GM13976 (cell line): ENCODE data around the gene DENND5B.
"Not testable (repeated sequence)": the region's sequence is repeated elsewhere in the genome, so short reads cannot be mapped to it uniquely, and the experiment has no call there.

Experiments used
- DNase-seq: peaks from one replicate; pipeline ENCODE4 v3.0.0; 2012; ENCODE audit warnings: low spot score
- CTCF ChIP-seq: IDR thresholded peaks from 2 replicates; pipeline ENCODE4 v1.5.1; 2012; ENCODE audit warnings: borderline replicate concordance, mild to moderate bottlenecking; ENCODE audit not compliant: insufficient read depth; ENCODE audit errors: extremely low read depth, missing control alignments, control extremely low read depth
- in situ Hi-C: fragments of 300-500 bp; cut with MboI; formaldehyde crosslinking; loops from one replicate; pipeline ENCODE4 v1.12.0; 2022; ENCODE audit warnings: low sequenced_read_pairs, mixed read lengths, inconsistent platforms; ENCODE audit not compliant: unreplicated experiment

The DENND5B gene

GRCh38 chr12:31388713-31389112 is 202.2 kb downstream of the DENND5B start:
- no peak for DNase-seq
- no peak for TF ChIP-seq CTCF
- in situ Hi-C loops, result loop anchor here (25.0 kb wide), 1 partner anchor 899 kb away; no protein-coding TSS in a partner anchor

GRCh38 chr12:31387466-31387865 is 203.5 kb downstream of the DENND5B start:
- in situ Hi-C loops, result loop anchor here (25.0 kb wide), 1 partner anchor 900 kb away; no protein-coding TSS in a partner anchor
- no peak for TF ChIP-seq CTCF
- DNase-seq, result no peak

DNA sequence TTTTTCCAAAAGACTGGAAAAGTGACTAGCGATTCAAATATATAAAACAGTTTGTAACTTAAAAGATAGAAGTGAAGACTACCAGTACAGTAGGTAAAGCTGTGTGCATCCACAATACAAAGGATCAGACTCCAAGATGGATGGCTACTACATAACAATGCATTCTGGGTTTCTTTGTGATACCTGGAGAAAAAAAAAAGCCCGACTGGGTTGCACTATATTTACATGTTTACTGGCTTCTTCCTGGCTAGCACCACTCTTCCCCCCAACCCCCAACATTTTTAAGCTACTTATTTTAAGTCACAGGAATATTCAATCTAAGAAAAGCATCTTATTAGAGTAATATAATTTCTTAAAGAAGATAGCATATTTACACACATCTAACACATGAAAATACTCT is 203.9 kb downstream of the DENND5B start:
- TF ChIP-seq CTCF, result no peak
- DNase-seq, result no peak
- in situ Hi-C loops, result loop anchor here (25.0 kb wide), 1 partner anchor 900 kb away; no protein-coding TSS in a partner anchor

DNA sequence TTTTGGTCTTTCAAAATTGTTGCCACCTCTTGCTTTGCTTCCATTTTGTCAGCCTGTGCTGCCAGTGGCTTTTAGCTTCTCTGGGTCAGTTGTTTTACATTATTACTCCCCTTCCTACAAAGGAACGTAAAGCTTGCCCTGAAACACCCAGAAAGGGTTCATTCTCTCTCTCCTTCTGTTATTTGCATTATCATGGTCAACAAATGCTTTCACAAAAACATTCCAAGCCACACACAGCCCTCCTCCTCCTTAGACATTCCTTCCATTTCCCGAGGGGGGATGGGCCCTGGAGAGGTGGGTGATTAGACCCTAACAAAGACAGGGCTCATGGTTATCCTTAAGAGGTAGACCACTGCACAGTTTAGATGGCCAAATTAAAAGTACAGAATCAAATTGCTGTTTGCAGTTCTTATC is 204.6 kb downstream of the DENND5B start:
- TF ChIP-seq CTCF, result no peak
- in situ Hi-C loops, result loop anchor here (25.0 kb wide), 1 partner anchor 901 kb away; no protein-coding TSS in a partner anchor
- no peak for DNase-seq

DNA sequence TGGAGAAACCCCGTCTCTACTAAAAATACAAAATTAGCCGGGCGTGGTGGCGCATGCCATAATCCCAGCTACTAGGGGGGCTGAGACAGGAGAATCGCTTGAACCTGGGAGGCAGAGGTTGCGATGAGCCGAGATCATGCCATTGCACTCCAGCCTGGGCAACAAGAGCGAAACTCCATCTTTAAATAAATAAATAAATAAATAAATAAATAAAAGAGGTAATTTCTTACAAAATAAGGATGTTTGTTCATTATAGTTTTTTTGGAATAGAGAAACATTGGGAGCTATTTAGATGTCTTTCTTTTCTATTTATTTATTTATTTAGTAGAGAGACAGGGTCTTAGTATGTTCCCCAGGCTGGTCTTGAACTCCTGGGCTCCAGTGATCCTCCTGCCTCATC is 213.7 kb downstream of the DENND5B start:
- in situ Hi-C loops, result loop anchor here (25.0 kb wide), 1 partner anchor 910 kb away; no protein-coding TSS in a partner anchor
- DNase-seq, result not testable (repeated sequence)

DNA sequence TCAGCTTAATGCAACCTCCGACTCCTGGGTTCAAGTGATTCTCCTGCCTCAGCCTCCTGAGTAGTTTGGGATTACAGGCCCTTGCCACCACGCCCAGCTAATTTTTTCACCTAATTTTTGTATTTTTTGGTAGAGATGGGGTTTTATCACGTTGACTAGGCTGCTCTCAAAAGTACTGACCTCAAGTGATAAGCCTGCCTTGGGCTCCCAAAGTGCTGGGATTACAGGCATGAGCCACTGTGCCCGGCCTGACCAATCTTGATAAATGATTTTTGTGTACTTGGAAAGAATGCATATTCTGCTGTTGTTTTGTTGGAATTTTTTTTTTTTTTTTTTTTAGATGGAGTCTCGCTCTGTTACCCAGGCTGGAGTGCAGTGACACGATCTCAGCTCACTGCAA is 215.5 kb downstream of the DENND5B start:
- in situ Hi-C loops, result loop anchor here (25.0 kb wide), 1 partner anchor 912 kb away; no protein-coding TSS in a partner anchor
- not testable (repeated sequence) for DNase-seq

GRCh38 chr12:31371256-31371620 is 219.7 kb downstream of the DENND5B start:
- no peak for DNase-seq
- in situ Hi-C loops, result no loop called here
- no peak for TF ChIP-seq CTCF
